T-cell (primary cell): ENCODE measurements around the gene TRNP1. TPM values are rescaled to one million over a fixed set of nuclear protein-coding genes. Genes with fewer than 3 reads are reported as not detected.
"Not testable (repeated sequence)": the region's sequence is repeated elsewhere in the genome, so short reads cannot be mapped to it uniquely, and the experiment has no call there.

Source experiments
- ATAC-seq, 4 experiments: fragments of 200-7000 bp in 3 of 4; fragments of 150-1000 bp in 1 of 4; cut with Tn5 transposase; replicated peaks in 1 of 4; 1 replicate in 3 of 4; 2 replicates in 1 of 4; pipeline ENCODE4 v1.10.0; 2021; ENCODE audit warnings: moderate library complexity in 3 of 4, mild to moderate bottlenecking in 2 of 4, moderate number of reproducible peaks in 1 of 4
- CTCF ChIA-PET, 2 donors: fragments of 300-600 bp; sonication (Branson Sonifier 250); formaldehyde crosslinking; loops; one replicate each; lab custom pipeline; 2022; ENCODE audit warnings: antibody characterized with exemption in 2 of 2; lab: Charles Lee
- POLR2A ChIA-PET, 2 donors: fragments of 300-600 bp; sonication (Branson Sonifier 250); formaldehyde crosslinking; loops; one replicate each; lab custom pipeline; 2022; ENCODE audit warnings: antibody characterized with exemption in 2 of 2; lab: Charles Lee
- DNase-seq, 35 experiments: peaks; one replicate each; pipeline versions ENCODE4 v3.0.0 to v3.0.0-alpha.2; 2013 to 2023
- H3K27ac ChIP-seq: one replicate; pipeline ENCODE4 v1.5.1; 2013; ENCODE audit warnings: low read length
- H3K27me3 ChIP-seq, 2 experiments: replicated peaks in 1 of 2; 1 replicate in 1 of 2; 2 replicates in 1 of 2; pipeline versions ENCODE4 v1.6.1 to v1.7.0; 2013; ENCODE audit warnings: low read length in 1 of 2, mixed read lengths in 1 of 2; ENCODE audit not compliant: control insufficient read depth in 2 of 2, insufficient read depth in 2 of 2; ENCODE audit errors: extremely low read depth in 1 of 2
- H3K36me3 ChIP-seq, 2 donors: 1 replicate in 1 of 2; 2 replicates in 1 of 2; pipeline versions ENCODE4 v1.6.1 to v1.7.0; 2013; ENCODE audit warnings: low read length in 1 of 2; ENCODE audit not compliant: control insufficient read depth in 2 of 2, insufficient read depth in 1 of 2; ENCODE audit errors: extremely low read depth in 1 of 2
- H3K4me1 ChIP-seq, 2 experiments: 1 replicate in 1 of 2; 2 replicates in 1 of 2; pipeline versions ENCODE4 v1.6.1 to v1.7.0; 2013; ENCODE audit warnings: low read length in 2 of 2, mixed read lengths in 1 of 2; ENCODE audit not compliant: insufficient read depth in 2 of 2, control insufficient read depth in 1 of 2; ENCODE audit errors: extremely low read depth in 1 of 2
- H3K4me3 ChIP-seq, 2 donors: 1 replicate in 1 of 2; 2 replicates in 1 of 2; pipeline versions ENCODE4 v1.5.1 to v1.7.0; 2013; ENCODE audit warnings: mild to moderate bottlenecking in 2 of 2, low read length in 1 of 2, moderate library complexity in 1 of 2; ENCODE audit not compliant: control insufficient read depth in 1 of 2; ENCODE audit errors: extremely low read depth in 1 of 2
- H3K9me3 ChIP-seq: 2 replicates; pipeline ENCODE4 v1.7.0; 2013
- H3K27ac Mint-ChIP-seq, 2 donors: one replicate each; pipeline ENCODE4 v1.8.0; 2020 to 2021; ENCODE audit warnings: mild to moderate bottlenecking in 2 of 2, mixed read lengths in 2 of 2
- H3K27me3 Mint-ChIP-seq, 2 donors: one replicate each; pipeline ENCODE4 v1.8.0; 2021 to 2022; ENCODE audit warnings: mixed read lengths in 2 of 2
- H3K36me3 Mint-ChIP-seq: one replicate; pipeline ENCODE4 v1.8.0; 2021; ENCODE audit warnings: mixed read lengths
- H3K4me1 Mint-ChIP-seq, 3 donors: one replicate each; pipeline ENCODE4 v1.8.0; 2020 to 2022; ENCODE audit warnings: mixed read lengths in 3 of 3, mild to moderate bottlenecking in 1 of 3
- H3K4me3 Mint-ChIP-seq, 3 donors: one replicate each; pipeline ENCODE4 v1.8.0; 2020 to 2022; ENCODE audit warnings: mild to moderate bottlenecking in 3 of 3, mixed read lengths in 3 of 3, moderate library complexity in 3 of 3
- H3K9me3 Mint-ChIP-seq, 3 donors: one replicate each; pipeline ENCODE4 v1.8.0; 2020 to 2022; ENCODE audit warnings: mixed read lengths in 3 of 3
- WGBS: methylation state at CpG from one replicate; pipeline ENCODE4 v1.1.5; 2013; ENCODE audit warnings: missing lambda C conversion rate; ENCODE audit not compliant: insufficient coverage; 5-methylcytosine and 5-hydroxymethylcytosine counted together
- total RNA-seq, 35 experiments: library from RNA in 6 of 35; stranded (reverse) in 6 of 35; fragments of 120-200 nt in 1 of 35; gene quantifications; one replicate each; pipeline versions ENCODE4 v1.2.1 to v1.2.4 and lab custom pipeline; 2013 to 2026

Gene TRNP1
- total RNA-seq, 5 donors from 2014 or later (not counting 1 experiment from before 2014, with no cell fraction given): 0.26 to 0.53 (median 0.38) TPM; not detected in 2

DNA sequence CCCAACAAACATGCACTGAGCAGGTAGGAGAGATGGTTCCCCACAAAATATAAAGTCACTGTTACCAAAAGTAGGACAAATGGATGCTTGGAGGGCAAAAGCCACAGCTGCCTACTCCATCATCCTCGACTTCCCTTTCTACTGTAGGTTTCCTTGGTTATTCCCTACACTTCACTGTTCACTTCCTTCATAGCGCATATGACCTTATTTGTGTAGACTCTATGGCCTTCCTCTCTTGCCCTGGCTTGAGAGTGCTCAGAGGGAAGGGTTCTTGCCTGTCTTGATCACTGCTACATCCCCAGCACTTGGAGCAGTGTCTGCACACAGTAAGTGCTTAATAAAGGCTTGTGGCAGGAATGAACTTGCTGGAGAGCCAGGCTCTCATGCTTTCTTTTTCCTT lies 14.6 kb upstream of the TRNP1 start:
- 80% methylated on average over 1 of the region's 2 CpGs for WGBS

DNA sequence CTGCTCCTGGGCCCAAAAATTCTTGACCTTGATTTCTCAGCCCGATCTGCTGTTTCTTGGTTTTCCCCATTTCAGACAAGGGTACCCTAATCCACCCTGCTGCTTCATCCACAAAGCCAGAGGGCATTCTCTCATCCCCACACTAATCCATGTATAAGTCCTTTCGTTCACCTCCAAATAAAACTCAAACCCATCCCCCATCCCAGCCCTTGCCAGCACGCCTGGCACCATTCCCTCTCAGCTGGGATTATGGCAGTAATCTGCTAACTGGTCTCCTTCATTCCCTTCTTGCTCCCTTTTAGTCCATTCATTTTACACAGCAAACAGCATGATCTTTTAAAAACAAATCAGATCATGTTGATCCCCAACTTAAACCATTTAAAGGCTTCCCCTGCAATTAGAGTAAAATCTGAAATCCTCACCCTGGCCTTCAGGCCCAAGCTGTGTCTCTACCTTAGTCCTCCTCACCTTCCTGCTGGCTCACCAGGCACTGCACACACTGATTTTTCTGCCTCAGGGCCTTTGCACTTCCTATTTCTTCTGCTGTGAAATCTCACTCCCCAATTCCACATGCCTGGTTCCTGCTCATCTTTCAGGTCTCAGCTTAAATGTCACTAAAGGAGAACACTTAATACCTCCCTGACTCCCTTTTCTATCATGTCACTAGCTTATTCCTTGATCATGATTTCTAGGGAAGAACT lies 12.2 kb upstream of the TRNP1 start:
- no peaks in the 10 kb centered on the region for H3K9me3 Mint-ChIP-seq
- H3K27me3 ChIP-seq: peaks cover 0 to 24% of the 10 kb centered on the region in 2 experiments
- no peak overlapping the region for H3K4me3 Mint-ChIP-seq
- no peaks in the 10 kb centered on the region for H3K9me3 ChIP-seq
- ChIA-PET CTCF (interaction anchor here in 1 of 2 donors (0.6 kb wide), 1 partner anchor 1756 kb away, joined by 4 read pairs; the partner anchor contains the start of gene YTHDF2), POLR2A (interaction anchor here in 1 of 2 donors (0.6 kb wide), 1 partner anchor 14 kb away, joined by 3 read pairs; no protein-coding TSS in a partner anchor)
- ATAC-seq (no peak), DNase-seq (no peak)
- 75% methylated on average over 3 of the region's 3 CpGs for whole genome bisulfite sequencing
- H3K27me3 Mint-ChIP-seq: peaks cover 15% of the 10 kb centered on the region in 2 donors
- H3K27ac Mint-ChIP-seq: no peak overlapping the region
- H3K27ac ChIP-seq: no peak overlapping the region
- H3K4me3 ChIP-seq: no peak overlapping the region
- H3K4me1 Mint-ChIP-seq: peaks cover 0 to 1% (median 0%) of the 10 kb centered on the region in 3 donors
- no peaks in the 10 kb centered on the region for H3K4me1 ChIP-seq
- H3K36me3 ChIP-seq: no peaks in the 10 kb centered on the region
- H3K36me3 Mint-ChIP-seq: no peaks in the 10 kb centered on the region

More for the DNA sequence above, 14.6 kb upstream of the TRNP1 start:
- no peaks in the 10 kb centered on the region for H3K9me3 ChIP-seq
- H3K27me3 ChIP-seq: peaks cover 0 to 19% of the 10 kb centered on the region in 2 experiments
- no peaks in the 10 kb centered on the region for H3K36me3 ChIP-seq
- no peaks in the 10 kb centered on the region for H3K36me3 Mint-ChIP-seq
- H3K4me3 Mint-ChIP-seq: no peak overlapping the region
- no peak overlapping the region for H3K27ac Mint-ChIP-seq
- ChIA-PET POLR2A (interaction anchor here in 1 of 2 donors (0.6 kb wide), 1 partner anchor 32 kb away, joined by 5 read pairs; no protein-coding TSS in a partner anchor), CTCF (interaction anchor here in 1 of 2 donors (0.5 kb wide), 1 partner anchor 1608 kb away, joined by 3 read pairs; no protein-coding TSS in a partner anchor)
- DNase-seq: no peak
- H3K4me1 Mint-ChIP-seq: peaks cover 0 to 1% (median 0%) of the 10 kb centered on the region in 3 donors
- H3K4me3 ChIP-seq: no peak overlapping the region
- no peak overlapping the region for H3K27ac ChIP-seq
- H3K27me3 Mint-ChIP-seq: peaks cover 10 to 11% of the 10 kb centered on the region in 2 donors
- ATAC-seq: no peak
- H3K9me3 Mint-ChIP-seq: no peaks in the 10 kb centered on the region
- H3K4me1 ChIP-seq: no peaks in the 10 kb centered on the region

DNA sequence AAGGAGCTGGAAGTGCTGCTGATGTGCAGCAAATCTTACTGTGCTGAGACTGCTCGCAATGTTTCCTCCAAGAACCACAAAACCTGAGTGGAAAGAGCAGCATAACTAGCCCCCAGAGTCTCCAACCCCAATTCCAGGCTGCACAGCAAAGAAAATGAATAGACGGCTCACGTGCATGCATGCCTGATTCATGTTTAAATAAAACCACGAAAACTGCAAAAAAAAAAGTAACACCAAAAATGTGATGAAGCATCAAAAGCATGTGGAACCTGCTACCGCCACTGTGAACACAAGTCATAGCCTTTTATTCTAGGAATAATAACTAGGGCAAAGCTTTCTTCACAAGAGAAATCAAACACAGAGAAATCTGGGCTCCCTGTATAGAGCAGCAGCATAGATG lies 9.6 kb upstream of the TRNP1 start:
- Histone ChIP-seq H3K4me1 (no peaks in the 10 kb centered on the region), H3K9me3 (no peaks in the 10 kb centered on the region), H3K27me3 (peaks cover 2 to 30% of the 10 kb centered on the region in 2 experiments), H3K36me3 (no peaks in the 10 kb centered on the region), H3K27ac (no peak overlapping the region), H3K4me3 (no peak overlapping the region)
- POLR2A ChIA-PET: interaction anchor here in 1 of 2 donors (0.7 kb wide), 1 partner anchor 13 kb away, joined by 4 read pairs; no protein-coding TSS in a partner anchor
- peaks cover 18 to 20% of the 10 kb centered on the region in 2 donors for H3K27me3 Mint-ChIP-seq
- H3K9me3 Mint-ChIP-seq: no peaks in the 10 kb centered on the region
- DNase-seq (no peak), ATAC-seq (no peak)
- peaks cover 0 to 1% (median 0%) of the 10 kb centered on the region in 3 donors for H3K4me1 Mint-ChIP-seq
- 19% methylated on average over 3 of the region's 5 CpGs for WGBS
- H3K4me3 Mint-ChIP-seq: no peak overlapping the region
- no peak overlapping the region for H3K27ac Mint-ChIP-seq
- CTCF ChIA-PET: no interaction called here
- no peaks in the 10 kb centered on the region for H3K36me3 Mint-ChIP-seq

DNA sequence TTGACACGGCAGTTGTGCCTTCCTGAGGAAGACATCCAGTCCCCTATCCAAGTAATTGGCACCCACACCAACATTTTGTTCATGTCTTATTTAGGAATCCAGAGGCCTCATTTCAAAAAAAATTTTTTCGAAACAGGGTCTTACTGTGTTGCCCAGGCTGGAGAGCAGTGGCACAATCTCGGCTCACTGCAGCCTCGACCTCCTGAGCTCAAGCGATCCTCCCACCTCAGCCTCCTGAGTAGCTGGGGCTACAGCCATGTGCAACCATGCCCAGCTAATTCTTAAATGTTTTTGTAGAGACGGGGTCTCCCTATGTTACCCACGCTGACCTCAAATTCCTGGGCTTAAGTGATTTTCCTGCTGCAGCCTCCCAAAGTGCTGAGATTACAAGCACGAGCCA lies 9.2 kb upstream of the TRNP1 start:
- H3K36me3 Mint-ChIP-seq: no peaks in the 10 kb centered on the region
- H3K27ac ChIP-seq: no peak overlapping the region

DNA sequence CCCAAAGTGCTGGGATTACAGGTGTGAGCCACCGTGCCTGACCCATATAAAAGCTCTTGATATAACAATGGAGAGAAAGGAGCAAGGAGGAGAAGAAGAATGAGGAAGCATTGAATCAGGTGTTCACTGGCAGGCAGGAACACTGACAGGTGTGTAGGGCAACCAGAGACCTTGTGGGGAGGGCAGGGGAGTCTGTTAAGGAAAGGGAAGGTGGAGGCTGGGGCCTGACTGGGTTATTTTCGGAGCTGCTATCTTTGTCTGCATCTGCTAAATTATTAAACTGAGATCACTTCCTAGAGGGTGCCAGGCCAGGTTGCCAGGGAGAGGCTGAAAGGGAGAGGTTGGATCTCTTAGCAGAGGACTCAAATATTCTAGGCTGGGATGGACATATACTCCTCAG lies 6.8 kb upstream of the TRNP1 start:
- Histone ChIP-seq H3K27ac (no peak overlapping the region), H3K27me3 (peaks cover 5 to 36% of the 10 kb centered on the region in 2 experiments), H3K9me3 (no peaks in the 10 kb centered on the region), H3K36me3 (no peaks in the 10 kb centered on the region), H3K4me1 (no peaks in the 10 kb centered on the region), H3K4me3 (no peak overlapping the region)
- no peaks in the 10 kb centered on the region for H3K9me3 Mint-ChIP-seq
- WGBS: 86% methylated on average over 1 of the region's 2 CpGs
- H3K4me3 Mint-ChIP-seq: no peak overlapping the region
- no peaks in the 10 kb centered on the region for H3K36me3 Mint-ChIP-seq
- ChIA-PET CTCF (interaction anchor here in 1 of 2 donors (0.6 to 1.1 kb wide), 3 partner anchors 8 to 60 kb away, joined by 3 to 5 read pairs (median 4); no protein-coding TSS in a partner anchor), POLR2A (interaction anchor here in 1 of 2 donors (0.6 kb wide), 1 partner anchor 904 kb away, joined by 5 read pairs; no protein-coding TSS in a partner anchor)
- H3K27ac Mint-ChIP-seq: no peak overlapping the region
- peaks cover 29 to 31% of the 10 kb centered on the region in 2 donors for H3K27me3 Mint-ChIP-seq
- H3K4me1 Mint-ChIP-seq: peaks cover 0 to 4% (median 4%) of the 10 kb centered on the region in 3 donors
- DNase-seq (no peak), ATAC-seq (no peak)

More for the DNA sequence above, 9.2 kb upstream of the TRNP1 start:
- no peaks in the 10 kb centered on the region for H3K9me3 ChIP-seq
- no peak overlapping the region for H3K4me3 Mint-ChIP-seq
- ChIA-PET CTCF (no interaction called here), POLR2A (interaction anchor here in 1 of 2 donors (0.7 kb wide), 1 partner anchor 13 kb away, joined by 4 read pairs; no protein-coding TSS in a partner anchor)
- H3K4me3 ChIP-seq: no peak overlapping the region
- H3K4me1 Mint-ChIP-seq: peaks cover 0 to 1% (median 0%) of the 10 kb centered on the region in 3 donors
- ATAC-seq (no peak), DNase-seq (no peak)
- H3K4me1 ChIP-seq: no peaks in the 10 kb centered on the region
- peaks cover 18 to 20% of the 10 kb centered on the region in 2 donors for H3K27me3 Mint-ChIP-seq
- H3K27me3 ChIP-seq: peaks cover 2 to 33% of the 10 kb centered on the region in 2 experiments
- WGBS: 93% methylated on average over 7 of the region's 8 CpGs
- no peaks in the 10 kb centered on the region for H3K9me3 Mint-ChIP-seq
- H3K36me3 ChIP-seq: no peaks in the 10 kb centered on the region
- H3K27ac Mint-ChIP-seq: no peak overlapping the region

DNA sequence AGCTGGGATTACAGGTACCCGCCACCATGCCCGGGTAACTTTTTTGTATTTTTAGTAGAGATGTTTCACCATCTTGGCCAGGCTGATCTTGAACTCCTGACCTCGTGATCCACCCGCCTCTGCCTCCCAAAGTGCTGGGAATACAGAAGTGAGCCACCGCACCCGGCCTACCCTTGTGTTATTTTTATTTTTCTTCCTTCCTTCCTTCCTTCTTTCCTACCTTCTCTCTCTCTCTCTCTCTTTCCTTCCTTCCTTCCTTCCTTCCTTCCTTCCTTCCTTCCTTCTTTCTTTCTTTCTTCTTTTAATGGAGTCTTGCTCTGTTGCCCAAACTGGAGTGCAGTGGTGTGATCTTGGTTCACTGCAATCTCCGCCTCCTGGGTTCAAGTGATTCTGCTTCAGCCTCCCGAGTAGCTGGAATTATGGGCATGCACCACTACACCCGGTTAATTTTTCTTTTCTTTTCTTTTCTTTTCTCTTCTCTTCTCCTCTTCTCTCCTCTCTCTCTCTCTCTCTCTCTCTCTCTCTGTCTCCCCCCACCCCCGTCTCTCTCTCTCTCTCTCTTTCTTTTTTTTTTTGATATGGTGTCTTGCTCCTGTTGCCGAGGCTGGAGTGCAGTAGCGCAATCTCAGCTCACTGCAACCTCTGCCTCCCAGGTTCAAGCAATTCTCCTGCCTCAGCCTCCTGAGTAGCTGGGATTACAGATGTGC lies 3.9 kb upstream of the TRNP1 start:
- peaks cover 6 to 14% (median 12%) of the 10 kb centered on the region in 3 donors for H3K4me1 Mint-ChIP-seq
- Histone ChIP-seq H3K4me1 (peaks cover 0 to 13% of the 10 kb centered on the region in 2 experiments), H3K27me3 (peaks cover 6 to 43% of the 10 kb centered on the region in 2 experiments)
- not testable (repeated sequence) for H3K36me3 ChIP-seq, H3K9me3 ChIP-seq, ATAC-seq, H3K36me3 Mint-ChIP-seq, DNase-seq, H3K4me3 ChIP-seq, H3K27ac Mint-ChIP-seq, H3K4me3 Mint-ChIP-seq, H3K9me3 Mint-ChIP-seq, H3K27ac ChIP-seq
- CTCF ChIA-PET: interaction anchor here in 1 of 2 donors (0.6 to 0.7 kb wide), 3 partner anchors 264 to 673 kb away, joined by 3 to 4 read pairs (median 3); no protein-coding TSS in a partner anchor
- POLR2A ChIA-PET: interaction anchor here in 1 of 2 donors (0.6 kb wide), 1 partner anchor 166 kb away, joined by 4 read pairs; no protein-coding TSS in a partner anchor
- H3K27me3 Mint-ChIP-seq: peaks cover 35 to 38% of the 10 kb centered on the region in 2 donors
- 72% methylated on average over 5 of the region's 12 CpGs for WGBS
